DND-41 (cell line): ENCODE measurements around the gene ITPR2.

ENCODE experiments used
- ATAC-seq: fragments of 200-7000 bp; cut with Tn5 transposase; 3 replicates; pipeline ENCODE4 v1.9.1; 2021; ENCODE audit warnings: low read depth; ENCODE audit not compliant: insufficient read depth
- DNase-seq: peaks from one replicate; pipeline ENCODE4 v3.0.0-alpha.2; 2020
- H2AFZ ChIP-seq: 2 replicates; pipeline ENCODE4 v1.6.0; 2012; ENCODE audit warnings: low read depth, low read length
- H3K27ac ChIP-seq: 2 replicates; pipeline ENCODE4 v1.5.1; 2012; ENCODE audit warnings: low read length, inconsistent platforms
- H3K27me3 ChIP-seq: fragments of 200-600 bp; sonication (generic); 2 replicates; pipeline ENCODE4 v1.6.0; 2012; ENCODE audit warnings: low read length, mild to moderate bottlenecking, inconsistent platforms; ENCODE audit not compliant: insufficient read depth, poor library complexity
- H3K36me3 ChIP-seq: 2 replicates; pipeline ENCODE4 v1.5.1; 2012; ENCODE audit warnings: low read length, inconsistent platforms; ENCODE audit not compliant: insufficient read depth
- H3K4me1 ChIP-seq: 2 replicates; pipeline ENCODE4 v1.5.1; 2012; ENCODE audit warnings: mild to moderate bottlenecking, low read length; ENCODE audit not compliant: insufficient read depth
- H3K4me2 ChIP-seq: 2 replicates; pipeline ENCODE4 v1.6.0; 2012; ENCODE audit warnings: mild to moderate bottlenecking, moderate library complexity, low read length, inconsistent platforms; ENCODE audit not compliant: insufficient read depth
- H3K4me3 ChIP-seq, 2 experiments: fragments of 200-600 bp in 1 of 2; shearing (Covaris generic) in 1 of 2; 2 replicates each; pipeline ENCODE4 v1.5.1; 2012 to 2016; ENCODE audit warnings: inconsistent platforms in 2 of 2, low read length in 2 of 2, mild to moderate bottlenecking in 2 of 2, low read depth in 1 of 2, moderate library complexity in 1 of 2
- H3K79me2 ChIP-seq: 2 replicates; pipeline ENCODE4 v1.6.0; 2012; ENCODE audit warnings: low read length, inconsistent platforms; ENCODE audit not compliant: insufficient read depth
- H3K9ac ChIP-seq: 2 replicates; pipeline ENCODE4 v1.6.0; 2012; ENCODE audit warnings: low read depth, mild to moderate bottlenecking, inconsistent platforms, low read length, moderate library complexity
- H3K9me3 ChIP-seq: 2 replicates; pipeline ENCODE4 v1.5.1; 2012; ENCODE audit warnings: low read length, moderate library complexity, mild to moderate bottlenecking, inconsistent platforms; ENCODE audit not compliant: insufficient read depth, severe bottlenecking
- H4K20me1 ChIP-seq: 2 replicates; pipeline ENCODE4 v1.6.0; 2012; ENCODE audit warnings: low read length; ENCODE audit not compliant: insufficient read depth
- EZH2 ChIP-seq: IDR thresholded peaks from 3 replicates; pipeline ENCODE4 v1.6.1; 2012; ENCODE audit warnings: borderline replicate concordance, low read depth, mild to moderate bottlenecking, moderate library complexity, low read length, inconsistent platforms; ENCODE audit not compliant: severe bottlenecking
- TF ChIP-seq, protein P1 (sequence below): IDR thresholded peaks from 2 replicates; pipeline ENCODE4 v1.5.1; 2012; ENCODE audit warnings: borderline replicate concordance, low read length, moderate library complexity, mild to moderate bottlenecking; ENCODE audit not compliant: poor library complexity, severe bottlenecking; ENCODE audit errors: extremely low read depth

The ITPR2 gene

DNA sequence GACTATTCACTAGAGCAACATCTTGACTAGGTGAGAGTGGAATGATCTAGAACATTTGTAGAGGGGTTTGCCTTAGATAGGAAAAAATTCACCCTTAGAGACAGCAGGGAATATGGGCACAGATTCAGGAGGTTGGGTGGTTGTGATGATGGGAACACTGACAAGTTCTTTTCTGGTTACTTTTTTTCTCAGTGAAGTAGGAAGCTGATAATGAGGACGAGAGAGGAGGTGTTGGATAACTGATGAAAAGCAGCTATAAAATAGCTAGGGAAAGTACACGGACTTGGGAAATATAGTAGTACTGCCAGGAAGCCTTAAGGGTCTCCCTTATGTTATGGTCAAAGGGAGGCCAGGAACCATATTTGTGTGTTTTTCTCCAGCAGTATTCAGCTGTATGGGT, 387.1 kb downstream of the ITPR2 start:
- no peak overlapping the region for H3K27ac ChIP-seq
- no peak overlapping the region for H3K4me3 ChIP-seq
- no peak for DNase-seq
- peaks cover 19% of the 10 kb centered on the region; the same call in 1 of the 2 replicates for H3K36me3 ChIP-seq
- no peaks in the 10 kb centered on the region for H4K20me1 ChIP-seq
- no peak for TF ChIP-seq EZH2
- TF ChIP-seq, protein P1, sequence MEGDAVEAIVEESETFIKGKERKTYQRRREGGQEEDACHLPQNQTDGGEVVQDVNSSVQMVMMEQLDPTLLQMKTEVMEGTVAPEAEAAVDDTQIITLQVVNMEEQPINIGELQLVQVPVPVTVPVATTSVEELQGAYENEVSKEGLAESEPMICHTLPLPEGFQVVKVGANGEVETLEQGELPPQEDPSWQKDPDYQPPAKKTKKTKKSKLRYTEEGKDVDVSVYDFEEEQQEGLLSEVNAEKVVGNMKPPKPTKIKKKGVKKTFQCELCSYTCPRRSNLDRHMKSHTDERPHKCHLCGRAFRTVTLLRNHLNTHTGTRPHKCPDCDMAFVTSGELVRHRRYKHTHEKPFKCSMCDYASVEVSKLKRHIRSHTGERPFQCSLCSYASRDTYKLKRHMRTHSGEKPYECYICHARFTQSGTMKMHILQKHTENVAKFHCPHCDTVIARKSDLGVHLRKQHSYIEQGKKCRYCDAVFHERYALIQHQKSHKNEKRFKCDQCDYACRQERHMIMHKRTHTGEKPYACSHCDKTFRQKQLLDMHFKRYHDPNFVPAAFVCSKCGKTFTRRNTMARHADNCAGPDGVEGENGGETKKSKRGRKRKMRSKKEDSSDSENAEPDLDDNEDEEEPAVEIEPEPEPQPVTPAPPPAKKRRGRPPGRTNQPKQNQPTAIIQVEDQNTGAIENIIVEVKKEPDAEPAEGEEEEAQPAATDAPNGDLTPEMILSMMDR, result no peak
- no peaks in the 10 kb centered on the region for H3K9me3 ChIP-seq
- H3K4me1 ChIP-seq, result no peaks in the 10 kb centered on the region
- H3K4me2 ChIP-seq, result no peak overlapping the region
- H3K9ac ChIP-seq, result no peak overlapping the region
- ATAC-seq, result no peak
- no peak overlapping the region for H2AFZ ChIP-seq
- no peaks in the 10 kb centered on the region for H3K79me2 ChIP-seq
- no peaks in the 10 kb centered on the region for H3K27me3 ChIP-seq

GRCh38 chr12:26443309-26443708, 389.7 kb downstream of the ITPR2 start:
- no peaks in the 10 kb centered on the region for H4K20me1 ChIP-seq
- ATAC-seq (no peak), DNase-seq (no peak)
- no peaks in the 10 kb centered on the region for H3K4me1 ChIP-seq
- no peak overlapping the region for H3K4me2 ChIP-seq
- TF ChIP-seq EZH2, result no peak
- TF ChIP-seq, protein P1, result no peak
- H3K4me3 ChIP-seq, result no peak overlapping the region
- peaks cover 23% of the 10 kb centered on the region; the same call in 1 of the 2 replicates for H3K36me3 ChIP-seq
- no peaks in the 10 kb centered on the region for H3K27me3 ChIP-seq
- H3K79me2 ChIP-seq, result no peaks in the 10 kb centered on the region
- no peak overlapping the region for H2AFZ ChIP-seq
- H3K9ac ChIP-seq, result no peak overlapping the region
- no peak overlapping the region for H3K27ac ChIP-seq
- no peaks in the 10 kb centered on the region for H3K9me3 ChIP-seq

GRCh38 chr12:26441434-26441833, 391.6 kb downstream of the ITPR2 start:
- no peaks in the 10 kb centered on the region for H4K20me1 ChIP-seq
- no peak overlapping the region for H2AFZ ChIP-seq
- no peak overlapping the region for H3K4me3 ChIP-seq
- H3K4me1 ChIP-seq, result no peaks in the 10 kb centered on the region
- H3K36me3 ChIP-seq, result peaks cover 23% of the 10 kb centered on the region; the same call in 1 of the 2 replicates
- no peaks in the 10 kb centered on the region for H3K27me3 ChIP-seq
- no peaks in the 10 kb centered on the region for H3K79me2 ChIP-seq
- no peaks in the 10 kb centered on the region for H3K9me3 ChIP-seq
- TF ChIP-seq, protein P1, result no peak
- no peak for TF ChIP-seq EZH2
- no peak for ATAC-seq
- no peak overlapping the region for H3K27ac ChIP-seq
- no peak overlapping the region for H3K4me2 ChIP-seq
- no peak for DNase-seq
- H3K9ac ChIP-seq, result no peak overlapping the region

GRCh38 chr12:26435069-26435404, 398.0 kb downstream of the ITPR2 start:
- H3K36me3 ChIP-seq, result peaks cover 6% of the 10 kb centered on the region; the same call in 1 of the 2 replicates
- H3K27ac ChIP-seq, result no peak overlapping the region
- H3K4me3 ChIP-seq, result no peak overlapping the region
- no peaks in the 10 kb centered on the region for H3K9me3 ChIP-seq
- DNase-seq (no peak), ATAC-seq (no peak)
- no peak overlapping the region for H3K9ac ChIP-seq
- no peaks in the 10 kb centered on the region for H4K20me1 ChIP-seq
- H3K79me2 ChIP-seq, result no peaks in the 10 kb centered on the region
- no peak overlapping the region for H3K4me2 ChIP-seq
- H2AFZ ChIP-seq, result no peak overlapping the region
- H3K4me1 ChIP-seq, result no peaks in the 10 kb centered on the region
- TF ChIP-seq, protein P1, result no peak
- TF ChIP-seq EZH2, result no peak
- H3K27me3 ChIP-seq, result no peaks in the 10 kb centered on the region
